Measurements from ENCODE around the gene CEP89.

Gene CEP89

GRCh38 chr19:32863841-32864240 is 107.9 kb downstream of the CEP89 start:
- TF ChIP-seq MAX (IDR thresholded peaks at IDR 0.05): no peak
- no peak for TF ChIP-seq TEAD4 (IDR thresholded peaks at IDR 0.05)
- no peak for TF ChIP-seq RAD21 (IDR thresholded peaks at IDR 0.05; ENCODE audit: low read depth)
- no peak for TF ChIP-seq TAF1 (IDR thresholded peaks at IDR 0.05; ENCODE audit: low read depth)

- TF ChIP-seq ZBTB7A (IDR thresholded peaks at IDR 0.05; ENCODE audit: low read depth) (no peak), CREB1 (IDR thresholded peaks at IDR 0.05; ENCODE audit: low read depth) (no peak), TEAD4 (IDR thresholded peaks at IDR 0.05) (no peak), EGR1 (IDR thresholded peaks at IDR 0.05) (no peak), FOXM1 (IDR thresholded peaks at IDR 0.05; ENCODE audit: borderline replicate concordance, low read depth) (no peak), TAF1 (IDR thresholded peaks at IDR 0.05; ENCODE audit: low read depth) (no peak)
Measured at GRCh38 chr19:32863301-32863700, 108.5 kb downstream of the CEP89 start.

DNA sequence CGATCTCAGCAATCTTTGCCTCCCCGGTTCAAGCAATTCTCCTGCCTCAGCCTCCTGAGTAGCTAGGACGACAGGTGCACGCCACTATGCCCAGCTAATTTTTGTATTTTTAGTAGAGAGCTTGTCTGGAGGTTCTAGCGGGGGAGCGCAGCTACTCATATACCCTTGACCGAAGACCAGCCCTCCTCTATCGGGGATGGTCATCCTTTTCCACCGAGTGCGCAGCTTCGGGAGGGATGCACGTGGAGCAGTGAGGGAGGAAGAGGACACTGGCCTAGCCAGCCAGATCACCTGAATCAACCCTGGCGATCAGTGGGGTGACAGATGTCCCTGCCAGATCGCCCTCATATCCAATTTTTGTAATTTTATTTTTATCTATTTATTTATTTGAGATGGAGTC is 109.0 kb downstream of the CEP89 start:
- TF ChIP-seq CEBPB (IDR thresholded peaks at IDR 0.05) (no peak), EP300 (IDR thresholded peaks at IDR 0.05; ENCODE audit: borderline replicate concordance) (no peak), TCF12 (IDR thresholded peaks at IDR 0.05; ENCODE audit: low read depth) (no peak), ZBTB7A (IDR thresholded peaks at IDR 0.05; ENCODE audit: low read depth) (no peak), REST (IDR thresholded peaks at IDR 0.05; ENCODE audit: low read depth) (no peak), TAF1 (IDR thresholded peaks at IDR 0.05; ENCODE audit: low read depth) (no peak), TEAD4 (IDR thresholded peaks at IDR 0.05) (no peak), NFIC (IDR thresholded peaks at IDR 0.05) (no peak), CREB1 (IDR thresholded peaks at IDR 0.05; ENCODE audit: low read depth) (no peak), EGR1 (IDR thresholded peaks at IDR 0.05) (no peak), MAX (IDR thresholded peaks at IDR 0.05) (no peak), FOXM1 (IDR thresholded peaks at IDR 0.05; ENCODE audit: borderline replicate concordance, low read depth) (no peak), YY1 (IDR thresholded peaks at IDR 0.05; ENCODE audit: low read depth) (no peak), RAD21 (IDR thresholded peaks at IDR 0.05; ENCODE audit: low read depth) (no peak)
- TF ChIP-seq, protein P1, sequence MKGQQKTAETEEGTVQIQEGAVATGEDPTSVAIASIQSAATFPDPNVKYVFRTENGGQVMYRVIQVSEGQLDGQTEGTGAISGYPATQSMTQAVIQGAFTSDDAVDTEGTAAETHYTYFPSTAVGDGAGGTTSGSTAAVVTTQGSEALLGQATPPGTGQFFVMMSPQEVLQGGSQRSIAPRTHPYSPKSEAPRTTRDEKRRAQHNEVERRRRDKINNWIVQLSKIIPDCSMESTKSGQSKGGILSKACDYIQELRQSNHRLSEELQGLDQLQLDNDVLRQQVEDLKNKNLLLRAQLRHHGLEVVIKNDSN (IDR thresholded peaks at IDR 0.05): no peak

- TF ChIP-seq TCF12 (IDR thresholded peaks at IDR 0.05; ENCODE audit: low read depth): no peak
- no peak for TF ChIP-seq MAX (IDR thresholded peaks at IDR 0.05)
- TF ChIP-seq TAF1 (IDR thresholded peaks at IDR 0.05; ENCODE audit: low read depth): no peak
- TF ChIP-seq CREB1 (IDR thresholded peaks at IDR 0.05; ENCODE audit: low read depth): no peak
Measured at GRCh38 chr19:32862173-32862572, 109.6 kb downstream of the CEP89 start.

GRCh38 chr19:32861596-32861995 is 110.2 kb downstream of the CEP89 start:
- TF ChIP-seq EP300 (IDR thresholded peaks at IDR 0.05; ENCODE audit: borderline replicate concordance) (no peak), EGR1 (IDR thresholded peaks at IDR 0.05) (no peak), TEAD4 (IDR thresholded peaks at IDR 0.05) (no peak), FOXM1 (IDR thresholded peaks at IDR 0.05; ENCODE audit: borderline replicate concordance, low read depth) (no peak), MAX (IDR thresholded peaks at IDR 0.05) (no peak), YY1 (IDR thresholded peaks at IDR 0.05; ENCODE audit: low read depth) (no peak)

- no peak for TF ChIP-seq FOXM1 (IDR thresholded peaks at IDR 0.05; ENCODE audit: borderline replicate concordance, low read depth)
- TF ChIP-seq TEAD4 (IDR thresholded peaks at IDR 0.05): no peak
- no peak for TF ChIP-seq CREB1 (IDR thresholded peaks at IDR 0.05; ENCODE audit: low read depth)
- TF ChIP-seq CEBPB (IDR thresholded peaks at IDR 0.05): no peak
- no peak for TF ChIP-seq MAX (IDR thresholded peaks at IDR 0.05)
- TF ChIP-seq ZBTB7A (IDR thresholded peaks at IDR 0.05; ENCODE audit: low read depth): no peak
- TF ChIP-seq EGR1 (IDR thresholded peaks at IDR 0.05): no peak
- no peak for TF ChIP-seq NFIC (IDR thresholded peaks at IDR 0.05)
- TF ChIP-seq YY1 (IDR thresholded peaks at IDR 0.05; ENCODE audit: low read depth): no peak
- no peak for TF ChIP-seq TAF1 (IDR thresholded peaks at IDR 0.05; ENCODE audit: low read depth)
- TF ChIP-seq, protein P1 (IDR thresholded peaks at IDR 0.05): no peak
- no peak for TF ChIP-seq TCF12 (IDR thresholded peaks at IDR 0.05; ENCODE audit: low read depth)
- TF ChIP-seq EP300 (IDR thresholded peaks at IDR 0.05; ENCODE audit: borderline replicate concordance): no peak
Measured at GRCh38 chr19:32859591-32859990, 112.2 kb downstream of the CEP89 start.

DNA sequence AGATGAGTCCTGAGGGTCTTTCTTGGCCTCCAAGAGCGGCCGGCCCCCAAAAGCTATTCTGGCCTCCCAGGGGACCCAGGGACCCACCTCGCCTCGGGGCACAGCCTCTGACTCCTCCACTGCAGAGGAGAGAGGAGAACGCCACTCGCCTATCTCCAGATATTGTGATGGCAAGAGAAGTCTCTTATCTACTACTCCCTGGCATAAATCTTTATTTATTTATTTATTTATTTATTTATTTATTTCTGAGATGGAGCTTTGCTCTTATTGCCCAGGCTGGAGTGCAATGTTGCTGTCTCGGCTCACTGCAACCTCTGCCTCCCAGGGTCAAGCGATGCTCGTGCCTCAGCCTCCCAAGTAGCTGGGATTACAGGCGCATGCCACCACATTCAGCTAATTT is 113.2 kb downstream of the CEP89 start:
- no peak for TF ChIP-seq TAF1 (IDR thresholded peaks at IDR 0.05; ENCODE audit: low read depth)
- TF ChIP-seq TEAD4 (IDR thresholded peaks at IDR 0.05): no peak
- TF ChIP-seq CEBPB (IDR thresholded peaks at IDR 0.05): no peak
- no peak for TF ChIP-seq ZBTB7A (IDR thresholded peaks at IDR 0.05; ENCODE audit: low read depth)
- no peak for TF ChIP-seq CREB1 (IDR thresholded peaks at IDR 0.05; ENCODE audit: low read depth)
- TF ChIP-seq, protein P1 (IDR thresholded peaks at IDR 0.05): no peak
- TF ChIP-seq YY1 (IDR thresholded peaks at IDR 0.05; ENCODE audit: low read depth): no peak
- TF ChIP-seq MAX (IDR thresholded peaks at IDR 0.05): no peak
- no peak for TF ChIP-seq TCF12 (IDR thresholded peaks at IDR 0.05; ENCODE audit: low read depth)
- TF ChIP-seq FOXM1 (IDR thresholded peaks at IDR 0.05; ENCODE audit: borderline replicate concordance, low read depth): no peak
- no peak for TF ChIP-seq RAD21 (IDR thresholded peaks at IDR 0.05; ENCODE audit: low read depth)
- TF ChIP-seq EGR1 (IDR thresholded peaks at IDR 0.05): no peak
- no peak for TF ChIP-seq NFIC (IDR thresholded peaks at IDR 0.05)
- TF ChIP-seq REST (IDR thresholded peaks at IDR 0.05; ENCODE audit: low read depth): no peak
- TF ChIP-seq EP300 (IDR thresholded peaks at IDR 0.05; ENCODE audit: borderline replicate concordance): no peak
